ENCODE results near the gene EPB41L1.
A peak's percentile ranks its signal among the peaks of the same experiment; 100 is the strongest.

The EPB41L1 gene

GRCh38 chr20:36154700-36155628, at the start of gene EPB41L1:
Gene EPB41L1, plus strand, starts transcription at chr20:36154740. Its CDS starts 19,038 bp downstream, at chr20:36173778.
- FAIRE-seq (no peak), DNase-seq (ENCODE audit: low spot score) (no peak)

GRCh38 chr20:36104856-36105255, 49.7 kb upstream of the EPB41L1 start:
- DNase-seq (ENCODE audit: low spot score): no peak
- FAIRE-seq: no peak

DNA sequence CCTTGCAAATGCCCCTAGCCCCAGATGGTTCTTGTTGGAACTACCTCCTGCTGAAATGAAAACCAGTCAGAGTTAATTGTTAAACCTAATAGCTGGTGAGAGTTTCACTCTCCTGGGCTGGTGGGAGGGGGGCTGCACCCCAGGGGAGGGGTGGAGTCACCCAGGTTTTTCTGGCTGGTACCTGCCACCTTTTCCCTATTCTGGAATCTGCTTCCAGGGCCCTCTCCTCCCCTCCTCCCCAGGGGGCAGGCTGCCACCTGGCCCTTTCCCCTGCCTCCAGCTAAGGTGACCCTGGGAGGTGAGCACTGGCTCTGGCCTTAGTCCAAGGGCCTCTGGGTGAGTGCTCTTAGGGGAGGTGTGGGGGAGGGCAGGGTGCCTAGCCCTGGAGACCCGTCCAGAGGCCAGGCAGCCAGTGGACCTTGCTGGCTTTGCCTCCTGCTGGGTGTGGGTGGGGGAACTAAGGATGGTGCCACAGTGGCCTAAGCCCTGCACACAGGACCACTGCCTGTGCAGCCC, 48.8 kb upstream of the EPB41L1 start:
- FAIRE-seq: peak; percentile 64
- DNase-seq (ENCODE audit: low spot score): peak; percentile 28

GRCh38 chr20:36106606-36107005, 47.9 kb upstream of the EPB41L1 start:
- FAIRE-seq: peak; percentile 71

GRCh38 chr20:36107881-36108280, 46.7 kb upstream of the EPB41L1 start:
- FAIRE-seq: no peak
- DNase-seq (ENCODE audit: low spot score): no peak

More at GRCh38 chr20:36106606-36107005, 47.9 kb upstream of the EPB41L1 start:
- peak; percentile 54 for DNase-seq (ENCODE audit: low spot score)

GRCh38 chr20:36109251-36109947, 45.1 kb upstream of the EPB41L1 start:
- no peak for FAIRE-seq
- DNase-seq (ENCODE audit: low spot score): no peak

GRCh38 chr20:36110994-36111393, 43.5 kb upstream of the EPB41L1 start:
- DNase-seq (ENCODE audit: low spot score) (no peak), FAIRE-seq (no peak)

GRCh38 chr20:36112112-36112511, 42.4 kb upstream of the EPB41L1 start:
- DNase-seq (ENCODE audit: low spot score) (no peak), FAIRE-seq (no peak)

DNA sequence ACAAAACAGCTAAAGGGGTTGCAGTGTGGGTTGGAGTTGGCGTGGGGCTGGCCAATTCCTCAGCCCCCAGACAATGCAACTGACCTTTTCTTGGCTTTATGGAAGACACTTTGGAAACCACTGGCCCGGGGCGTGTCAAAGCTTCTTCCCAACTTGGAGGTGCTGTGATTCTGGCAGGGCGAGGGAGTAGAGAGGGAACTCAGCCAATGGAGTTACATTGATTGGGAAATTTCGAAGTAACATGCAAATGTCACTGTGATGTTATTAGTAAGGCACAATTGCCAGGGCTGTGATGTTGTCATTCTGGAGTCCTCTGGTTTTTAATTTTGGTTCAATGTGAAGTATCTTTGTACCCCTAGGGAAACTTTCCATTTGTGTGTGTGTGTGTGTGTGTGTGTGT, 41.5 kb upstream of the EPB41L1 start:
- FAIRE-seq: no peak

GRCh38 chr20:36113566-36114250, 40.8 kb upstream of the EPB41L1 start:
- DNase-seq (ENCODE audit: low spot score) (no peak), FAIRE-seq (no peak)

More for the DNA sequence above, 41.5 kb upstream of the EPB41L1 start:
- no peak for DNase-seq (ENCODE audit: low spot score)

DNA sequence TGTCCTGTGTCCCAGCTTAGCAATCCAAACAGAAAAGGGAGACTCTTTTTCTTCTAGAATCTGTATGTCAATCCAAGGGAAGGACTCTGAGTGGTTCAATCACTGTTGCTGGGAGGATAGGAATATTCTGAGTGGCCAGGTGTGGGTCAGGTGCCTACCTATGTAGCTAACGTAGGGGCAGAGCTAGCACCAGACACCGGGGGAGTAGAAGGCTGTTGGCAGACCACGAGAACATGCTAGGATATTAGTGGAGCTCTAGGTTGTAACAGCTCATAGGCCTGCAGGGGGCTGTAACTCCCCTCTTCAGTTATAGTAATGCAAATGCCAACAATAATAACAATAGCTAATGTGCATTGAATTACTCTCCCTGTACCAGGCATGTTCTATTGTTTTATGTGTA, 39.8 kb upstream of the EPB41L1 start:
- DNase-seq (ENCODE audit: low spot score) (no peak), FAIRE-seq (no peak)

DNA sequence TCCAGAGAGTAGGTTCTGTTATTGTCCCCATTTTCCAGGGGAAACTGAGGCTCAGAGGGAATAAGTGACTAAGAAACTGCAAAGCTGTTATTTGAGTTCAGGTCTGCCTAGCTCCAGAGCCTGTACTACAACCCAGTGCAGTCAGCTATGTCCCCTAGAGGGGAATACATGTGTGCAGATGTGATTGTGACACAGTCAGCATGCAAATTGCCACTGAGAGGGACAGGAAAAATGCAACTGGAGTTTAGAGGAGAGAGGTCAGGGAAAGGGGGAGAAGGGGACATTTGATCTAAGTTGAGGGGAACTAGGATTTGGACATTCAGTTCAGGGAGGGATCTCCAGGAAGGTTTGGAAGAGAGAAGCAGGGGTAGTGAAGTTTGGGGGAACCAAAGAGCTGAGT, 38.6 kb upstream of the EPB41L1 start:
- no peak for DNase-seq (ENCODE audit: low spot score)
- FAIRE-seq: no peak

DNA sequence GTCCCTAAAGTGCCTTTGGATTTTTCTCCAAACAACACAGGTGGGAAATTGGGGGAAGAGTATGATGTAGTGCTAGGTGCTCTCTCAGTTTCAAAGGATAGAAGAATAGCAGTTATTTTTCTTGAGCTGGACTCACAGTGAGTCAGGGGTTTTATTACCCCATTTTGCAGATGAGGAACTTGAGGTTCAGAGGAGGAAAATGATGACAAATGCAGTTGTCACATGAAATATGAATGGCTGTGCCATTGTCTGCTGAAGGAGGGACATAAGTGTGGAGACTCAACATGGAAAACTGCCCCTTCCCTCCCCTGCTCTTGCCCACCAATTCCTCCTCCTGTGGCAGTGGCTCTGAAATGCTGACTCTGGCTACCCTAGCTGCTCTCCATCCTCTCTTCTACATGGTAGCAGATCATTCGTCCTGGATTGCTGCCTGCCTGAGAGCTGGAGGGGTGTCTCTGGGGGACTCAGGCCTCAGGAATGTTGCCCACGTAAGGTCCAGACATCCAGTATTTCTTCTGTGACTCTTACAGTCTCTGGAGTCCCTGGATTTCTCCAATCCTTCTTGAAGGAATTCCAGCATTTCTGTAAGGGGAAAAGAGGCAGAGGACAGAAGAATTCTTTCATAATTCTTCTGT, 37.6 kb upstream of the EPB41L1 start:
- no peak for FAIRE-seq
- peak; percentile 58 for DNase-seq (ENCODE audit: low spot score)

DNA sequence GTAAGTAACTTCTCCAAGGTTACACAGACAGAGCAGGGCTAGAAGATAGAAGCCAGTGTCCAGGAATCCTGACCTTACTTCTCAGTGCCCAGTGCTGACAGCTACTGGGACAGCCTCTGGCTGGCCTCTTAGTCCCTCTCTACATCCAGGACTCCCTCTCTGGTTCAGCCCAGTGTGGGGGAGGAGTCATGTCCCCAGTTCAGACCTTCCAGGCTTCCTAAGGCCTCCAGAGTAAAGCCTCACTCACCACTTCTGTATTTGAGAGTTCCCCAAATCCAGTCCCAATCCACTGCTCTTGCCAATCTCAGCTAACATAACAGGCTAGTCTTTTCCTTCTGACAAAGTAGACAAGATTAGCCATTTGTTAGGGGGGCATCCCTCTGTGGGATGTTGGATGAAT, 36.9 kb upstream of the EPB41L1 start:
- no peak for FAIRE-seq
- DNase-seq (ENCODE audit: low spot score): no peak

DNA sequence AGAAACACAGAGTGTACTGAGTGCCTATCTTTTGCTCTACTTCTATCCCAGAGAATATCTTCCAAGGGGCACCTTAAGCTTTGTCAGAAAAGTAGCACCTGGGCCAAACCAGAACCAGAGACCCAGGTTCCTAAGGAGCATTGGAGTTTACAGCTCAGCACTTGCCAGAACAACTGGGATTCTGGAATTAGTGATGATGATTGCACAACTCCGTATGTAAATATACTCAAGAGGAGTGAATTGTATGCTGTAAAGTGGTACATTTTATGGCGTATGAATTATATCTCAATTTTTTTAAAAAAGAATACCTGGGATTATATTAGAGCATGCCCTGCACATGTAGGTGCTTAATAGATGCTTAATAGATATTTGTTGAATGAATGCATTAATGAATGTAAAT, 36.2 kb upstream of the EPB41L1 start:
- no peak for DNase-seq (ENCODE audit: low spot score)
- FAIRE-seq: no peak

DNA sequence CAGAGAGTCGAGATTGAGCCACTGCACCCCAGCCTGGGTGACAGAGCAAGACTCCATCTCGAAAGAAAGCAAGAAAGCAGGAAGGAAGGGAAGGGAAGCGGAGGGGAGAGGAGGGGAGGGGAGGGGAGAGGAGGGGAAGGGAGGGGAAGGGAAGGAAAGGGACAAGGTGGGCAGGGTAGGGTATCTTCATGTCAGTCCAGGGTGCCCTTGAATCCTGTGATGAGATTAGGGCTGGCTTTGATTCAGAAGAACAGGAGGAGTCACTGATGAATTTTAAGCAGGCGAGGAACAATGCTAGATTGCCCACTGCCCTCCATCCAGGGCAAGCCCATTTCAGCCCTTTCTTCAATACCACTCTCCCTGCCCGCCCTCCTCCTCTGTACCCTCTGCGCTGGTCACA, 35.0 kb upstream of the EPB41L1 start:
- DNase-seq (ENCODE audit: low spot score) (no peak), FAIRE-seq (no peak)

GRCh38 chr20:36120241-36120640, 34.3 kb upstream of the EPB41L1 start:
- FAIRE-seq: no peak
- DNase-seq (ENCODE audit: low spot score): no peak

- DNase-seq (ENCODE audit: low spot score) (no peak), FAIRE-seq (no peak)
These were observed 33.5 kb upstream of the EPB41L1 start for GRCh38 chr20:36120991-36121390.

GRCh38 chr20:36121981-36122930, 32.3 kb upstream of the EPB41L1 start:
- FAIRE-seq (no peak), DNase-seq (ENCODE audit: low spot score) (no peak)

- DNase-seq (ENCODE audit: low spot score) (no peak), FAIRE-seq (no peak)
These were observed 31.6 kb upstream of the EPB41L1 start for GRCh38 chr20:36122931-36123288.
